Cerebellar cortex (tissue), 1 donor: ENCODE data around the gene C21orf58.

Experiments used
- DNase-seq: peaks from one replicate; pipeline ENCODE4 v3.0.0-alpha.2; 2015; ENCODE audit warnings: low spot score

C21orf58 gene

GRCh38 chr21:46295177-46295770 lies 28.4 kb downstream of the C21orf58 start:
- no peak for DNase-seq

GRCh38 chr21:46294647-46295176 lies 29.0 kb downstream of the C21orf58 start:
- DNase-seq: no peak

GRCh38 chr21:46291561-46291960 lies 32.1 kb downstream of the C21orf58 start:
- DNase-seq: no peak

GRCh38 chr21:46289655-46290179 lies 34.0 kb downstream of the C21orf58 start:
- no peak for DNase-seq

- DNase-seq: no peak
Observed at GRCh38 chr21:46287541-46287940, 36.1 kb downstream of the C21orf58 start.

GRCh38 chr21:46286648-46287002 lies 37.0 kb downstream of the C21orf58 start:
- DNase-seq: no peak

- peak; percentile 90 for DNase-seq
Observed at GRCh38 chr21:46285761-46286647, 37.7 kb downstream of the C21orf58 start, which contains the start of gene YBEY. TSS of gene YBEY (plus strand) at chr21:46286342. CDS start at chr21:46286914, 572 bp downstream.

GRCh38 chr21:46285206-46285661 lies 38.4 kb downstream of the C21orf58 start, which contains the start of gene MCM3AP:
TSS of gene MCM3AP (minus strand) at chr21:46285611. CDS start at chr21:46285286, 325 bp downstream.
- DNase-seq: no peak

GRCh38 chr21:46284733-46285132 lies 38.9 kb downstream of the C21orf58 start:
- no peak for DNase-seq

- no peak for DNase-seq
Observed at GRCh38 chr21:46284077-46284644, 39.5 kb downstream of the C21orf58 start.

GRCh38 chr21:46274797-46275390 lies 48.8 kb downstream of the C21orf58 start:
- no peak for DNase-seq

GRCh38 chr21:46273341-46273740 lies 50.3 kb downstream of the C21orf58 start:
- no peak for DNase-seq

- DNase-seq: no peak
Observed at GRCh38 chr21:46269466-46269865, 54.2 kb downstream of the C21orf58 start.

GRCh38 chr21:46268371-46268770 lies 55.3 kb downstream of the C21orf58 start:
- peak; percentile 71 for DNase-seq

- no peak for DNase-seq
Observed at GRCh38 chr21:46266946-46267345, 56.7 kb downstream of the C21orf58 start.

GRCh38 chr21:46265736-46266525 lies 57.7 kb downstream of the C21orf58 start:
- no peak for DNase-seq

- DNase-seq: no peak
Observed at GRCh38 chr21:46264690-46265144, 59.0 kb downstream of the C21orf58 start.

GRCh38 chr21:46264046-46264689 lies 59.5 kb downstream of the C21orf58 start:
- DNase-seq: no peak

GRCh38 chr21:46256501-46256994 lies 67.1 kb downstream of the C21orf58 start:
- DNase-seq: no peak

- no peak for DNase-seq
Observed at GRCh38 chr21:46255758-46256337, 67.8 kb downstream of the C21orf58 start.
